ENCODE measurements around the gene MRGPRX2. TPM values are rescaled to one million over a fixed set of nuclear protein-coding genes. Genes with fewer than 3 reads are reported as not detected.

MRGPRX2 gene
- total RNA-seq, 1 donor from 2014 or later: not detected

DNA sequence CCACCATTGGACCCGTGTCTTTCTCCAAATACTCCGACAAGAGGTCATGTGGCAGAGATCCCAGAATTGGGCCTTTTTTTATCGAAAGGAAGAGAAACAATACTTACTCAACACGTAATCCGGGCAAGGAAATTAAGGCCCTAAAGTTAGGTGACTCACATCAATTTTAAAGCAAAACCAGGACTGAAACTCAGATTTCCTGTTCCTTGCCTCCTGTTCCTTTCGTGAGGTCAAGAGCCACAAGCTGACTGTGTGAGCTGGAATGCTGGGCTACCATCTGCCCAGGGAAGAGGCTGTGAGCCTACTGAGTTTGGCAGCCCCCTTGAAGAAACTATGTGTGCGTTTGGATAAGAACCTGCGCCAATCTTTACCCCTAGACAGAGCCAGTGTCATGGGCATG, 27.1 kb upstream of the MRGPRX2 start:
- no peaks in the 10 kb centered on the region for H3K4me1 Mint-ChIP-seq (ENCODE audit: low read depth, unreplicated experiment)
- TF ChIP-seq, protein P1, sequence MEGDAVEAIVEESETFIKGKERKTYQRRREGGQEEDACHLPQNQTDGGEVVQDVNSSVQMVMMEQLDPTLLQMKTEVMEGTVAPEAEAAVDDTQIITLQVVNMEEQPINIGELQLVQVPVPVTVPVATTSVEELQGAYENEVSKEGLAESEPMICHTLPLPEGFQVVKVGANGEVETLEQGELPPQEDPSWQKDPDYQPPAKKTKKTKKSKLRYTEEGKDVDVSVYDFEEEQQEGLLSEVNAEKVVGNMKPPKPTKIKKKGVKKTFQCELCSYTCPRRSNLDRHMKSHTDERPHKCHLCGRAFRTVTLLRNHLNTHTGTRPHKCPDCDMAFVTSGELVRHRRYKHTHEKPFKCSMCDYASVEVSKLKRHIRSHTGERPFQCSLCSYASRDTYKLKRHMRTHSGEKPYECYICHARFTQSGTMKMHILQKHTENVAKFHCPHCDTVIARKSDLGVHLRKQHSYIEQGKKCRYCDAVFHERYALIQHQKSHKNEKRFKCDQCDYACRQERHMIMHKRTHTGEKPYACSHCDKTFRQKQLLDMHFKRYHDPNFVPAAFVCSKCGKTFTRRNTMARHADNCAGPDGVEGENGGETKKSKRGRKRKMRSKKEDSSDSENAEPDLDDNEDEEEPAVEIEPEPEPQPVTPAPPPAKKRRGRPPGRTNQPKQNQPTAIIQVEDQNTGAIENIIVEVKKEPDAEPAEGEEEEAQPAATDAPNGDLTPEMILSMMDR (IDR thresholded peaks at IDR 0.05; ENCODE audit: partially characterized antibody, unreplicated experiment): no peak
- no peaks in the 10 kb centered on the region for H3K27me3 Mint-ChIP-seq (ENCODE audit: unreplicated experiment)
- no peaks in the 10 kb centered on the region for H3K36me3 Mint-ChIP-seq (ENCODE audit: unreplicated experiment)
- no peak overlapping the region for H3K4me3 Mint-ChIP-seq (ENCODE audit: unreplicated experiment)
- peaks cover 1% of the 10 kb centered on the region for H3K9me3 Mint-ChIP-seq (ENCODE audit: unreplicated experiment)
- no peak for DNase-seq
- no peak overlapping the region for H3K27ac Mint-ChIP-seq (ENCODE audit: unreplicated experiment)

GRCh38 chr11:19084661-19085315, 24.3 kb upstream of the MRGPRX2 start:
- H3K4me3 Mint-ChIP-seq (ENCODE audit: unreplicated experiment): no peak overlapping the region
- H3K27ac Mint-ChIP-seq (ENCODE audit: unreplicated experiment): no peak overlapping the region
- H3K36me3 Mint-ChIP-seq (ENCODE audit: unreplicated experiment): no peaks in the 10 kb centered on the region
- no peak for DNase-seq
- no peaks in the 10 kb centered on the region for H3K4me1 Mint-ChIP-seq (ENCODE audit: low read depth, unreplicated experiment)
- TF ChIP-seq, protein P1 (IDR thresholded peaks at IDR 0.05; ENCODE audit: partially characterized antibody, unreplicated experiment): no peak
- H3K9me3 Mint-ChIP-seq (ENCODE audit: unreplicated experiment): no peaks in the 10 kb centered on the region
- no peaks in the 10 kb centered on the region for H3K27me3 Mint-ChIP-seq (ENCODE audit: unreplicated experiment)

DNA sequence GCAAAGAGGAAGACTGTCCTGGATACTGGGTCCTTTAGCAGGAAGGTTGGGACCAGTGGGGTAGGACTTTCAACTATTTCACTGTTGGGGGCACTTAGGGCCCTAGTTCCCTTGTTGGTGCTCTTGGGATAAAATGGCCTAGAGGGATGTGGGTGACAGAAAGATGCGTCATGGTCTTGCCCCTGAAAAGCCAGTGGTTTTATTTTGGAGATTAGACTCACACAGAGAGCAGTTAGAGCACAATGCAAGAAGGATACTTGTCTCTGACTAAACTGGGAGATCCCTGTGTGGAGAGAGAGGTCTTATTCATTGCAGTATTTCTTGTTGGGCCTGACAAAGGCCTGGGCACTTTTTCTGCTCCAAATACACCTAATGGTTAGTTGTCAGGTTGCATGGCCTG, 22.6 kb upstream of the MRGPRX2 start:
- DNase-seq: no peak
- no peaks in the 10 kb centered on the region for H3K27me3 Mint-ChIP-seq (ENCODE audit: unreplicated experiment)
- no peaks in the 10 kb centered on the region for H3K36me3 Mint-ChIP-seq (ENCODE audit: unreplicated experiment)
- no peak overlapping the region for H3K4me3 Mint-ChIP-seq (ENCODE audit: unreplicated experiment)
- no peak overlapping the region for H3K27ac Mint-ChIP-seq (ENCODE audit: unreplicated experiment)
- no peaks in the 10 kb centered on the region for H3K4me1 Mint-ChIP-seq (ENCODE audit: low read depth, unreplicated experiment)
- TF ChIP-seq, protein P1 (IDR thresholded peaks at IDR 0.05; ENCODE audit: partially characterized antibody, unreplicated experiment): no peak
- no peaks in the 10 kb centered on the region for H3K9me3 Mint-ChIP-seq (ENCODE audit: unreplicated experiment)

DNA sequence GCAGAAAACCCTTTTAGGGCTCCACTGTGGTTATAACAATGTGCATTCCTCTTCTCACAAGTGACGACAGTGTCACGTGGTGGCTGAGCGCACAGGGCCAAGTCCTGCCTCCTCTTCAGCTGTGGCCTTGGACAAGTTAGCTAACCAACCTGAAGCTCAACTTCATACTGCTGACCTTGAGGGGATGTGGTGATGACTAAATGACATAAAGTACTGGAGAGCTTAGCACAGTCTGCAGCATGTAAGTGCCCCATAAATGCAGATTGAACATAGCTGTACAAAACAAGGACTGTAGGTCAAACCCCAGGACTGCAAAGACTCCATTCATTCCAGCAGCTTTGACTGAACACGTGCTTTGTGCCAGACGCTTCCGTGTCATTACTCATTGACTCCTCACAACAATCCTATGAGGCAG, 20.1 kb upstream of the MRGPRX2 start:
- H3K27ac Mint-ChIP-seq (ENCODE audit: unreplicated experiment): no peak overlapping the region
- peaks cover 2% of the 10 kb centered on the region for H3K9me3 Mint-ChIP-seq (ENCODE audit: unreplicated experiment)
- no peaks in the 10 kb centered on the region for H3K36me3 Mint-ChIP-seq (ENCODE audit: unreplicated experiment)
- TF ChIP-seq, protein P1 (IDR thresholded peaks at IDR 0.05; ENCODE audit: partially characterized antibody, unreplicated experiment): no peak
- H3K4me3 Mint-ChIP-seq (ENCODE audit: unreplicated experiment): no peak overlapping the region
- H3K4me1 Mint-ChIP-seq (ENCODE audit: low read depth, unreplicated experiment): no peaks in the 10 kb centered on the region
- no peak for DNase-seq
- no peaks in the 10 kb centered on the region for H3K27me3 Mint-ChIP-seq (ENCODE audit: unreplicated experiment)

GRCh38 chr11:19079643-19080440, 19.3 kb upstream of the MRGPRX2 start:
- DNase-seq: no peak
- peaks cover 2% of the 10 kb centered on the region for H3K9me3 Mint-ChIP-seq (ENCODE audit: unreplicated experiment)
- H3K4me1 Mint-ChIP-seq (ENCODE audit: low read depth, unreplicated experiment): no peaks in the 10 kb centered on the region
- no peaks in the 10 kb centered on the region for H3K27me3 Mint-ChIP-seq (ENCODE audit: unreplicated experiment)
- TF ChIP-seq, protein P1 (IDR thresholded peaks at IDR 0.05; ENCODE audit: partially characterized antibody, unreplicated experiment): no peak
- H3K27ac Mint-ChIP-seq (ENCODE audit: unreplicated experiment): no peak overlapping the region
- H3K36me3 Mint-ChIP-seq (ENCODE audit: unreplicated experiment): no peaks in the 10 kb centered on the region
- no peak overlapping the region for H3K4me3 Mint-ChIP-seq (ENCODE audit: unreplicated experiment)
